ENCODE data around the gene SEMA3F.

Gene SEMA3F

DNA sequence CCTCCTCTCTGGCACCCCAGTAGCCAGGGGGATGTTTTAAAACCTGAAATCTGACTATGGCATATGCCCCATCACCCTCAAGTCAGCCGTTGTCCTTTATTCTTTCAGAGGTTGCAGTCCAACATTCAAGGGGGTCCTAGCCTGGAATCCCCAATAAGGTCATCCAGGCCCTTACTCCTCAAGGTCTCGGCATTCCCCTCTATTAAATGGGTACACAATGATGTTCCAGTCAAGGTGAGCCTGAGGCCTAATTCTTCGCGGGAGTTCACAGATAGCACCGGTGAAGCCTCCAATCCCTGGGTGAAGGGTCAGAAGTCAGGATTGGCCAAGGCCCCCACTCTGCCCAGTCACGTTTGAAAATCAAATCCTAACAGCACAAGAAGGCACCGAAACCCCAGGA is 8.1 kb upstream of the SEMA3F start:
- TF ChIP-seq CTCF (IDR thresholded peaks at IDR 0.05; ENCODE audit: low read depth, low read length) = no peak
- no peak overlapping the region for H3K4me3 ChIP-seq (replicated peaks in 1 of 2; ENCODE audit: low read depth in 2 of 2, low read length in 2 of 2)
- no peak for DNase-seq (ENCODE audit: low read depth in 2 of 2)

- no peak for TF ChIP-seq CTCF (IDR thresholded peaks at IDR 0.05; ENCODE audit: low read depth, low read length)
- no peak overlapping the region for H3K4me3 ChIP-seq (replicated peaks in 1 of 2; ENCODE audit: low read depth in 2 of 2, low read length in 2 of 2)
Measured at GRCh38 chr3:50147447-50147846, 7.7 kb upstream of the SEMA3F start.

DNA sequence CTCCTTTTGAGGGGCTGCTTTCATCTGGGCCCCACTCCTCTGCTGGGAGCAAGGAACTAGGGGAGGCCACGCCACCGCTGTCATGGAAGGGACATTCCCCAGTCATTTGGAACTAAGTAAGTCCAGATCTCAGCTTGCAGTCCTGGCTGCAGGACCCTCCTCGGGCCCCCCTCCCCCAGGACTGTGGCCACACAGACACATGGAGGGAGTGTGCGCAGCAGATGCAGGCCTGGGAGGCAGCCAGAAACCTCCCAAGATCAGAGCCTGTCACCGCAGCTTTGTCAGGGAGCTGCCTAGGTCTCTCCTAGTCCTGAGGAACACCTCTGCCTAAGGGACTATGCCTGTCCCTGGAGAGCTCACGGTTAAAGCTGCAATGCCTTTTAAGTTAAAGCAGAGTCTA is 7.3 kb upstream of the SEMA3F start:
- DNase-seq (ENCODE audit: low read depth in 2 of 2) = no peak
- H3K4me3 ChIP-seq (replicated peaks in 1 of 2; ENCODE audit: low read depth in 2 of 2, low read length in 2 of 2) = no peak overlapping the region
- TF ChIP-seq CTCF (IDR thresholded peaks at IDR 0.05; ENCODE audit: low read depth, low read length) = no peak

More at GRCh38 chr3:50147447-50147846, 7.7 kb upstream of the SEMA3F start:
- DNase-seq (ENCODE audit: low read depth in 2 of 2) = no peak

- TF ChIP-seq CTCF (IDR thresholded peaks at IDR 0.05; ENCODE audit: low read depth, low read length) = no peak
- no peak overlapping the region for H3K4me3 ChIP-seq (replicated peaks in 1 of 2; ENCODE audit: low read depth in 2 of 2, low read length in 2 of 2)
- DNase-seq (ENCODE audit: low read depth in 2 of 2) = no peak
Measured at GRCh38 chr3:50150404-50150750, 4.7 kb upstream of the SEMA3F start.

GRCh38 chr3:50150863-50151686 is 4.0 kb upstream of the SEMA3F start:
- TF ChIP-seq CTCF (IDR thresholded peaks at IDR 0.05; ENCODE audit: low read depth, low read length) = no peak
- no peak for DNase-seq (ENCODE audit: low read depth in 2 of 2)
- H3K4me3 ChIP-seq (replicated peaks in 1 of 2; ENCODE audit: low read depth in 2 of 2, low read length in 2 of 2) = no peak overlapping the region

- TF ChIP-seq CTCF (IDR thresholded peaks at IDR 0.05; ENCODE audit: low read depth, low read length) = no peak
- no peak overlapping the region for H3K4me3 ChIP-seq (replicated peaks in 1 of 2; ENCODE audit: low read depth in 2 of 2, low read length in 2 of 2)
- no peak for DNase-seq (ENCODE audit: low read depth in 2 of 2)
Measured at GRCh38 chr3:50151728-50152127, 3.4 kb upstream of the SEMA3F start.
